GM19397 (cell line): ENCODE measurements around the gene RNF208.
A peak's percentile ranks its signal among the peaks of the same experiment; 100 is the strongest.

Source experiments
- ATAC-seq: cut with Tn5 transposase; IDR thresholded peaks from one replicate; pipeline ENCODE4 v1.9.1; 2021; ENCODE audit warnings: mild to moderate bottlenecking, moderate library complexity; ENCODE audit not compliant: unreplicated experiment

The RNF208 gene

DNA sequence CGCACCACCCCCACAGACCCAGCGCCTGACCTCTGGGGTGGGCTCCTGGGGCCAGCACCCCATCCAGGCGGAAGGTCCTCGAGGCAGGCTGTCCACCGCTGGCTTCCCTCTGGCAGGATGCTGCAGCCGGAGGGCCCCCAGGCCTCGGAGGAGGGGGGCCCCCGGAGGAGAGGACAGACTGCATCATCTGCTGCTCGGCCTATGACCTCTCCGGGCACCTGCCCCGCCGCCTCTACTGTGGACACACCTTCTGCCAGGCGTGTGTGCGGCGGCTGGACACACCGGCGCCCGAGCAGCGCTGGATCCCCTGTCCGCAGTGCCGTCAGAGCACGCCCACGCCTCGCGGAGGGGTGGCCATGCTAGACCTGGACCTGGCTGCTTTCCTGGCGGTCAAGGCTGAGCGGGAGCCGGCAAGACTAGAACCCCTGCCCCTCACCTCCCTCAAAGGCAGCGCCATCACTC is 6.5 kb upstream of the RNF208 start:
- ATAC-seq = no peak

DNA sequence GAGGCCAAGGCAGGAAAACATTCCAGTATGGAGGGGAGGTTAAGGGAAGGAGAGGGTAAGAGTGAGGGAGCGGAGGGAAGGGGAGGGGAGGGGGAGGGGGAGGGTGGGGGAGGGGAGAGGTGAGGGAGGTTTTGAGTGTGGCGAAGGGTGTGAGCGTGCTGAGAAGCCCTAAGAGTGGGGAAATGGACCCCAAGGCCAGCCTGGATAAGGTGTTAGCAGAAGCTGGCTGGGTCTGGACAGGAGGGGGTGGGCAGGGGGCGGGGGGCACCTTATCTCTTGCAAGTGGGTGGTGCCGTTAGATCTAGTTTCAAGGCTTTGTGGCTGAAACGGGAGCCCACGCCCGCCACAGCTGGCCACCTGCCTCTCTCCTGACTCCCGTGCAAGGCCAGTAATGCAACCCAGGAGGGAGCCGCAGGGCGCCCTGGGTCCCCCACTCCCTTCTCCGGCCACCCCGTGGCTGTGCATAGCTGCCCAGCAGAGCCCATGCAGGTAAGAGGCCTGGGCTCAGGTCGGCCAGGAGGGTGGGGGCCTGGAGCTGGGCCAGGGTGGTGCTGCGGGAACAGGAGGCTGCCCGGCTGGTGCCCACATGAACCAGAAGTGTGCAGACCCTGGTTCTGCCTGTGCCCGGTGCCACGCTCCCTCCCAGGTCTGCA is 5.9 kb upstream of the RNF208 start:
- no peak for ATAC-seq

DNA sequence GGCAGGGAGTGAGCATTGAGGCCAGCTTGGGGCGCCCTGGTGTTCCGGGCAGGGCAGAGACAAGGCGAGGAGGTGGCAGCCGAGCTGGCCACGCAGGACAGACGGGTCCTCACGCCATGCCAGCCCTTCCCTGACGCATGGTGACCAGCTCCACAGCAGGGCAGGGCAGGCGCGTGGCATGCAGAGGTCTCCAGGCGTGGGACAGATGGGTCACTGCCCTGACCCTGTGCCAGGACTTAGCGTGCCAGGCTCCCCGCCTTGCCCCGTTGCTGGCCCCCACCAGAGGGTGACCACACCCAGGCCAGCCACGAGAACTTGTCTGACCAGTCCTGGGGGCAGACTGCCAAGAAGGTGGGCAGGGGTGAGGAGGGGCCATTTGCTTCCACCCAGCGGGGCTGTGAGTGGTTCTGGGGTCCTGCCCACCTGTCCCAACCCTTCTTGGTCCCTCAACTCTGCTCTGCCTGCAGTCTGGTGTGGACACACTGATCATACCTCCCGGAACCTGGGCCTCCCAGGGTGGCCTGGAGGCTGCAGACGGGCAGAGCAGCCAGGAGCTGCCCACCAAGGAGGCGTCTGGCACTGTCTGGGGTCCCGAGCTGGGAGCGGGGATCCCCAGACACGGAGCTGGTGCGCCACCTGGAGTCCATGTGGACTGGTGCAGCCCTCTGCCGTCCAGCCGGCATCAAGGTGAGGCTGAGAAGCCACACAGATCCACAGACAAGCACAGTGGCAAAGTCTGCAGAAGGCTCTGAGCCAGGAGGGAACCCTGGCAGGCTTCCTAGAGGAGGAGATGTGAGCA is 5.2 kb upstream of the RNF208 start, which contains the start of gene RNF224:
Gene RNF224 (plus strand): TSS at position 449 of the 799 bp plus-strand sequence. CDS start 834 bp downstream, outside the sequence.
- no peak for ATAC-seq

DNA sequence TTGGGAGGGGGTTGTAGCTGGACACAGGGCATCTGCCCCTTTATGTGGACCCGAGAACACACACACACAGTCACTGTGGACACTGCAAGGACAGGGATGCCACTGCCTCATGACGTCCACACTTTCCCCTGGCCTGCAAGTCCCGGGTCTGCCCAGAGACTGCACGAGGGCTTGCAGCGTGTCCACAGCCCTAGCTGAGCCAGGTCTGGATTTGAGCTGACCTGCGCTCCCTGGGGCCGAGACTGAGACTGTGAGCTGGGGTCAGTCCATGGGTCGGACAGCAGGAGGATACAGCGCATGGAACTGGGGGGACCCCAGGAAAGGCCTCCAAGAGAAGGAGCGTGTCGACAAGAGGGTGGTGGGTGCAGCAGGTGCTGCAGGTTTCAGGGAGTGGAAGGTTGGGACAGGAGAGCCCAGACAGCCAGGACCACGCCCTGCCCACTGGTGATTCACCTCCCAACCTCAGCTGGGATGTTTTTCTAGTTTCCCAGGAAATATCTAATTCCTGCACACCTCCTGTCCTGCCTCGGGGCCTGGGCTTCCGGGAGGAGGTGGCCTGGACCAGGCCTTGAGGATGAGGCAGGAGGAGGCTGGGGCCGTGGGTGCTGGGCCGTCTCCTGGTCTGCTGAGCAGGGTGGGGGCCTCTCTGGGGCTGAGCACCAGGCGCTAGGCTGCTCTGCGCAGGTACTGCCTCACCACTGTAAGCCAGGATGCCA is 4.5 kb upstream of the RNF208 start:
- ATAC-seq = no peak

DNA sequence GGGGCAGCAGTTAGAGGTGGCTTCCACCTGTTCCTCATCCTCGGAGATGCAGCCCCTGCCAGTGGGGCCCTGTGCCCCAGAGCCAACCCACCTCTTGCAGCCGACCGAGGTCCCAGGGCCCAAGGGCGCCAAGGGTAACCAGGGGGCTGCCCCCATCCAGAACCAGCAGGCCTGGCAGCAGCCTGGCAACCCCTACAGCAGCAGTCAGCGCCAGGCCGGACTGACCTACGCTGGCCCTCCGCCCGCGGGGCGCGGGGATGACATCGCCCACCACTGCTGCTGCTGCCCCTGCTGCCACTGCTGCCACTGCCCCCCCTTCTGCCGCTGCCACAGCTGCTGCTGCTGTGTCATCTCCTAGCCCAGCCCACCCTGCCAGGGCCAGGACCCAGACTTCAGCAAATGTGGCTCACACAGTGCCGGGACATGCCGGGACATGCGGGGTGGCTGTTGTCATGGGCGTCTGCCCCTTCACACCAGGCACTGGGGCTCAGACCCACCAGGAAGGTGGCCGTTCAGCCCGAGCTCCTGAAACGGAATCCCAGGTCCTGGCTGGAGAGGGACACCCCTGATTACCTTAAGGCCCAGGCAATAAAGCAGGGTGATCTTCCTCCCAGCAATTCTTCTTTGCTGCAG is 3.8 kb upstream of the RNF208 start:
- ATAC-seq = no peak

DNA sequence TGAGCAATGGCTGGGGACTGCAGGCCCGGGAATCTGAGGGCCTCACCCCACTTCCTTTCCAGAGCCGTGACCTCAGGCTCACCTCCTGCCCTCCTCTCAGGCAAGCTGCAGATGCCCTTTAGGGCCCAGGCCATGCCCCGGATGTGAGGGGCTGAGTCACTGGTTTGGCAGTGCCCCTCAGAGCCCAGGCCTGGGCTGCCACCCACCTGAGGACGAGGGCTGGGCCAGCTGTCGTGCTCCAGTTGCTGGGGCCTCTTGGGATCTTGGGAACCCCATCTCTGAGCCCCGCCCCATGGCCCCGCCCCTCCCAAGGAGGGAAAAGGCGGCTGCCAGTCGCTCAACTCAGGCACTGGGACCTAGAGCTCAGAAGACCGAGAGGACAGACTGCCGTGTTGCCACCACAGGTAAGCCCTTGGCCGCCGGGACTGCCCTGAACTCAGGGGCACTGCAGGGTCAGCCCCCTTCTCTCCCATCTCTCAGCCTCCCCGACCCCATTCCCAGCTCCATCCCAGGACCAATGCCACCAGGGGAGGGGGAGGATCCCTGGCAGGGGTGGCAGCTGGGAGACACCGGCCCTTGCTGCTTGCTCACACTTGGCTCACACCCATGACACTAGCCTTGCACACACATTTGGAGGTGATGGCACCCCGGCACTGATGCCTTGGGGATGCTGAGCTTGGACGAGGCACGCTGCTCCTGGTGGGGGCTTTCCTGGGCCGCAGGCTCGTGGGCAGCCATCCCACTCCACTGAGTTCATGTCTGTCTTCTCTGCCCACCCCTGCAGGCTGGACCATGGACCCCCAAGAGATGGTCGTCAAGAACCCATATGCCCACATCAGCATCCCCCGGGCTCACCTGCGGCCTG is 3.0 kb upstream of the RNF208 start, which contains the start of gene CYSRT1:
Gene CYSRT1 (plus strand): TSS at position 345 of the 865 bp plus-strand sequence. CDS start 448 bp downstream, at position 793.
- no peak for ATAC-seq

DNA sequence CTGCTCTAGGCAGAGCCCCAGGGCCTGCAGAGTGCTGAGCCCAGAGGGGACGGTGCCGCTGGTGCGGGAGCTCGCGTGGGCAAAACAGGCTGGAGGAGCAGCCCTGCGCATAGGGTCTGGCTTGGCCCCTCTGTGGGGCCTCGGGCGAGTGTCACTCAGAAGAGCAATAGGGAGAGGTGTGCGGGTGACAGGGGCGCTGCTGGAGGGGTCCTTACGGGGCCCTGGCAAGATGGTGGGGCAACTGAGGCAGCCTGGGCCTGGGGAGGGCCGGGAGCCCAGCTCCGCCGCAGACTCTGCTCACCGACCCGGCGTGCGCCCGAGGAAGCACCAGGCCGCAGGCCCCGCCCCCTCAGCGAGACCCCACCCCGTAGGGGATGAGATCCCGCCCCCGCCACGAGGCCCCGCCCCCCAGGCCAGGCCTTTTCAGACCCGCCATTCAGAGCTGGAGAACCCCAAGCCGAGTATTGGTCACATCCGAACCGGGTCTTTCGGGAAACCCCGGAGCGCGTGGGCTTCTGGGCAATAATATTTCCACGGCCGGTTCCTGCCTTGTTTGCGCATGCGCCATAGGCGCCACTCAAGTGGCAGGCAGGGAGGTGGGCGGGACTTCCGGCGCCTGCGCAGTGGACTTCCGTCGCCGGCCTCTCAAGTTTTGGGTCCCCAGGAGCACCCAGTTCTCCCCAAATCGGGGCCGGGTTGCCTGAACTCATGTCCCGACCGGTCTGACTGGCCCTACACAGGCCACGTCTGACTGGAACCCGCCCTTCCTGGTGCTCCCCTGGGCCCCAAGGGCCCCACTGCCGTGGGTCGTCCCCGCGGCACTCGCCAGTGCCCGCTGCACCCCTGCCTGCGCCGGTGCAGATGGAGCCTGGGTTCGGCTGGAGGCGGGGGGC is 1.3 kb upstream of the RNF208 start:
- peak; percentile 66 for ATAC-seq

DNA sequence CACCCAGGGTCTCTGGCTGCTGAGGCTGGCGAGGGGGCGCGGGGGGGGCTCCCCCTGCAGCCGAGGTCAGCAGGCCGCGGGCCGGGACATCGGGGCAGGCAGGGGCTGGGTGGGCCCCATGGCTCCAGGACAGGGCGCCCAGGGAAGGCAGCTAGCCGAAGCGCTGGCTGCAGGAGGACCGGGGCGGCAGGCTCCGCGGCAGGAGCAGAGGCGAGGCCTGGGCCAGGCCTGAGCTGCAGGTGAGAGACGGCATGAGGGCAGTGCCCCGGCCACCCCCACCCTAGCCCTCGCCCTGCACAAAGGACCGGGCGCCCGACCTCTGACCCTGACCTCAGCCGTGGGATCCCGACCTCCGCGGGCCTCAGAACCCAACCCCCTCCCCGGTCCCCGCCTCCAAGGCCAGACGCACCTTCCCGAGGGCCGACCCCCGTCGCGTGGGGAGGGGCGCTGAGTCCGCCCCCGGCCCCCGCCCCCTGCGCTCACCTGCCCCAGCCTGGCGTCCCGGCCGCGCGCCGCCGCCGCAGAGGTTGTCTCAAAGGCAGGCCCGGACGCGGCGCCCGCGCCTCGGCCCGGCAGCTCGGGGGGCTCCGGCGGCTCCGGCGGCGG is 431 bp downstream of the RNF208 start:
- no peak for ATAC-seq

DNA sequence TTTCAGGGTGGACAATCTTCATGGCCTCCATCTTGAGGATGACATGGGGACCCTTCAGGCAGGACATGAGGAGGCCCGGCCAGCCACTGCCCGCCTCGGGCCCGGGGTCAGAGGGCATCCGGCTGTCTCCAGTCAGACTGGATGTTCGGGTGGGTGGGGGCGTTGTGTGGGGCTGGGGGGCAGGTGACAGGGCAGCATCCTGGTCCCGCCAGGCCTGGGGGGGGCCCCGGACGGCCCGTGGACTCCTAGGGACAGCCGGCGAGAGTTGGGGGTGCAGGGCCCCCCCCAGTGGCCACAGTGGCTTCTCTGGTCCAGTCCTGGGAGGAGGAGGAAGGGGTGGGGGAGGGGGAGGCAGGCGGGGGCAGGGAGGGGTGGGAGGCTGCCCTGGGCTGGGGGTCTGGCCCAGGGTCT is 940 bp downstream of the RNF208 start:
- ATAC-seq = no peak

DNA sequence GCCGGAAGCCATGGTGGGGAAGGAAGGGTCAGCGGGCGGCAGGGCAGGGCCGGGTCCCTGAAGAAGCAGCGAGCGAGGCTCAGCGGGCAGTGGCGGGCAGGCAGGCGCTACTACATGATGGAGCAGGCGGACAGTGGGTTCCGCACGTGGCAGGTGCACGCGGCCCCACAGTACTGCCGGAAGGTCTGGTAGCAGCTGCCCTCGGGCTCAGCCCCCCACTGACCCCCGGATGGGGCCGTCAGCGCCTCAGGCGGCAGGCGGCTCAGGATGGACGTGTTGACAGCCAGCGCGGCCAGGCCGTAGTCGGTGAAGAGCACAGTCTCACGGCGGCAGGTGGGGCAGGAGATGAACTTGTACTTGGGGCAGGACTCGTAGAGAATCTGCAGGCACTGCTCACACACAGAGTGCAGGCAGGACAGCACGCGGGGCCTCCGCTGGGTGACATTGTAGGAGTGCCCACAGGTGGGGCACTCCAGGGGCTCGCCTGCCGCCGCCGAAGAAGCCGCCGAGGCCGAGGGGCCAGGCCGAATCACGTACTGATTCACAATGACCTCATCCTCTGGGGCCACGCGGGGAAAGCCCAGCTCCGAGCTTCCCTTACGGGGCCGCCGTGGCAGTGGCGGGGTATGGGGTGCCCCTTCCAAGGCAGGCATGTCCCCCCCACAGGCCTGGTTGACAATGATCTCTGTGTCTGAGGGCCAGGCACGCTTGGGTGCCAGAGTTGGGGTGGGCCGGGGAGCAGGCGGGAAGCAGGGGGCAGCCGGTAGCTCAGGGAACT is 1.5 kb downstream of the RNF208 start:
- ATAC-seq = no peak

DNA sequence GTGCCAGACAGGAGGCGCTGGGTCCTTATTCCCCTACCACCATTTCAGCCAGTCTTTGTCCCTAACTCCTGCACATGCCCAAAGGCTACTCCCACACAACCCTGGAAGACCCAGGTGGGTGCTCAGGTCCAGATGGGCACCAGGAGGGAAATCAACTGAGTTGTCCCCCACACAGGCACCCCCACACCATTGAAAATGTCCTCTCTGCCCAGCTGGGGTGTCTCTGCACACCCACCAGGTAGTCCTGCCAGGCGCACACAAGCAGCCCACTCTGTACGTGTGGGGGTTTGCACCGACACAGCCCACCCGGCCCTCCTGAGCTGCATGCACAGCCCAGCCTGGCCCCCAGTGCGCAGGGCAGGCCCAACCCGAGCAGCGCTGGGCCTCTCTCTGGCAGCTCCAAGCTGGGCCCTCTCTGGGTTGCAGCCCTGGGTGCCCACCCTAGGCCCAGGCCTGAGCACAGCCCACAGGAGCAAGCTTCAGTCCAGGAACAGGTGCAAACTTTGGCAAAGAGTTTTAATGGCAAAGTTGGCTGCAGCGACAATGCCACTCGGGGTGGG is 2.2 kb downstream of the RNF208 start:
- ATAC-seq = no peak

DNA sequence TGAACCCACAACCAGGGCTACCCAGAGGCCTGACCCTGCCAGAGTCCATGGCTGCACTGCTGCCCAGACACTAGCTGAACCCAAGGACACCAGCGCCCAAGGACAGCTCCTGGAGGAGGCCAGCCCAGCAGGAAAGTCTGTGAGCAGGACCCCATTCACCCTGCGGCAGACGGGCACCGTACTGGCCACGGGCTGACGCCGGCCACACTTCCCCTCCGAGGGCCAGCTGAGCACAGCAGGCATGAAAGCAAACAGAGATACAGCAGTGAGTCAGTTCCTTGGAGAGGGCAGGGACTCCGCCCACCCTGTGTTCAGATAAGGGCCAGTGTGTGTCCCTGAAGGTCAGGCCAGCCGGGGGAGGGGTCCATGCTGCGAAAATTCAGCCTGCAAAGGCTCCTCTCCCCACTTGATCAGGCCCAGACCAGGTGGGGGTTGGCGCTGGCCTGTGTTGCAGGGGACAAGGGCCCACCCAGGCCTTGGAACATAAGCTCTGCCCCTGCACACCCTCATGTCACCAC is 3.2 kb downstream of the RNF208 start:
- ATAC-seq = no peak

DNA sequence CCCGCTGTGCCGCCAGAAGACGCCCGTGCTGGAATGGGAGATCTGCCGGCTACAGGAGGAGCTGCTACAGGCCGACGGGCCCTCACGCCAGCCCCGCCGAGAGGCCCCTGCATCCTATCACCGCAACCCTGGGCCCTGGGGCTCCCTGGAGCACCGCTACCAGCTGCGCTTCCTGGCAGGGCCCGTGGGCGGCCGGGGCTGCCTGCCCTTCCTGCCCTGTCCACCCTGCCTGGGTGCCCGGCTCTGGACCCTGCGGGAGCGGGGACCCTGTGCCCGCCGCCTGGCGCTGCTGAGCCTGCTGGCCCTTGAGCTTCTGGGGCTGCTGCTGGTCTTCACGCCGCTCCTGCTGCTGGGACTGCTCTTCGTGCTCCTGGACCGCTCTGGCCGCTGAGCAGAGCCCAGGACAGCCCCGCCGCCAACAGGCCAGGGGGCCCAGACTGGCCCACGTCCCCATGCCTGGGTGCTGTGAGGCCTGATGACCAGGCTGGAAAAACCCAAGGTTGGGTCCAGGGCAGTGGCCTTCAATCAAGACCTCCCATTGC is 3.8 kb downstream of the RNF208 start:
- no peak for ATAC-seq

DNA sequence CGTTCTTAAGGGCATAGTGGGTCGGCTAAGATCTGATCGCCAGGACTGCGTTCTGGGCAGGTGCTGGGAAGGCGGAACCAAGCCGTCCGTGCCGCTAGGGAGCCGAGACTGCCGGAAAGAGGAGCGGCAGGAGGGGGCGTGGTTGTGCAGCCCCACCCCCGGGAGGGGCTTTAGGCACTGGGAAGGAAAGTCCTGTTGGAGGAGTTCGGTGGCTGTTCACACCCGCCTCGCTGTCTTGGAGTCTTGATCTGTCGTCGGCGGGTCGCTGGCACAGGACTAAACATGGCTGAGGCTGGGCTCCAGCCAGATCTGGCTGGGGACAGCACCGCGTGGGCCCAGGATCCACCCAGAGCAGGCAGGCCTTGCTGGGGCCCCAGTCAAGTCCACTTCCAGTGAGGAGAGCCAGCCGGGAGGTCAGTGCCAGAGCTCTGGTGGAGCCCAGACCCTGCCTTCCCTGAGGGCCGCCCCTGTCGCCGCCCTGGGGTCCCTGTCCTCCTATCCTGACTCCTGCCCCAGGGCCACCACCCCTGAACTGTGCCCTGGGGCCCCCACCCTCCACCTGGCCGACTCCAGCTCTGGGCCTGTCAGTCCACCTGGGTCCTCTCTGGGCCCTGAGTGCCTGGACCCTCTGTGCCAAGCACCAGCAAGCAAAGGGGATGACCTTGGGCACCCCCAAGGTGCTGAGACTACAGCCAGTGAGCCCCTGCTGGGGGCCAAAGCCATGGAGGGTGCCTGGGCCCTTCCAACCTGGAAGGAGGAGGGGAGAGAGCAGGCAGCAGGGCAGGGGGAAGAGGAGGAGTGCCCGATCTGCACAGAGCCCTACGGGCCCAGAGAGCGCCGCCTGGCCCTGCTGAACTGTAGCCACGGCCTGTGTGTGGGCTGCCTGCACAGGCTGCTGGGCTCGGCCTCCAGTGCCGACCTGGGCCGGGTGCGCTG is 4.5 kb downstream of the RNF208 start:
- no peak for ATAC-seq

DNA sequence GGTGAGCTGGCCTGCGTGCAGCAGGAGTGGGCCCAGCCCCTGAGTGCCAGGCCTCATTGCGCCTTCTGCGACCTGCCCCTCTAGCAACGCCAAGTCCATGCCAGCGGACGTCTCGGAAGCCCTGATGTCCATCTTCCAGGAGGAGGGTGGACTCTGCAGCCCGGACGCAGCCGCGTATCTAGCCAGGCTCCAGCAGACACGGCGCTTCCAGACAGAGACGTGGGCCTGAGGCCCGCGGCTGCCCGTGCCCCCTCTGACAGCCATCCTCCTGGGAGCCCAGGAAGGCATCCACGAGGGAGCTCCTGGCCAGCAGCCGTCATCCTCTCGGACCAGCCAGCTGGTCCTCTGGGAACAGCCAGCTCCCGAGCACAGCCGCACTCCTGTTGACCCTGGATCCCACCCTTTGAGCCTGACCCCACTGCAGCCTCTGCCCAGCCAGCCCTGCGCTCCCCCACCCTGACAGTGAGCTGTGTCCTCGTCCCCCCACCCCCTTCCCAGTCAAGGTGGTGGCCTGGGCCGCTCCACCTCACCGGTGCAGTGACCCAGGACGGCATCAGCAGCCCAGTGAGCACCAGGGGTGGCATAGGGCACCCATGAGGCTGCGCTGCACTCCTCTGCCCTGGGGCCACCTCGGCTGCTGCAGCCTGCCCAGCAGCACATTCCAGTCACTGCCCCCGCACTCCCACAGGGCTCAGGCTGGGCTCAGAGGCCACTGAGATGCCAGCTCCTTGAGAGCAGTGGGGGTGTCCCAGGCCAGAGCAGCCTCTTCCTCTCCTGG is 5.7 kb downstream of the RNF208 start:
- no peak for ATAC-seq
